ENCODE results near the gene SELENOI.
"Not testable (repeated sequence)": the region's sequence is repeated elsewhere in the genome, so short reads cannot be mapped to it uniquely, and the experiment has no call there.

Gene SELENOI

GRCh38 chr2:26345545-26346453, at the start of gene SELENOI:
TSS of gene SELENOI (plus strand) at chr2:26346143. CDS start at chr2:26346233, 90 bp downstream.
- peak; percentile 100 for DNase-seq

- no peak for DNase-seq
These were observed 48.9 kb upstream of the SELENOI start for GRCh38 chr2:26297061-26297460.

GRCh38 chr2:26298286-26298637, 47.7 kb upstream of the SELENOI start:
- no peak for DNase-seq

- DNase-seq = peak; percentile 54
These were observed 47.1 kb upstream of the SELENOI start for GRCh38 chr2:26298638-26299393.

- DNase-seq = peak; percentile 69
These were observed 46.4 kb upstream of the SELENOI start for GRCh38 chr2:26299471-26300101.

GRCh38 chr2:26300234-26300925, 45.6 kb upstream of the SELENOI start:
- no peak for DNase-seq

DNA sequence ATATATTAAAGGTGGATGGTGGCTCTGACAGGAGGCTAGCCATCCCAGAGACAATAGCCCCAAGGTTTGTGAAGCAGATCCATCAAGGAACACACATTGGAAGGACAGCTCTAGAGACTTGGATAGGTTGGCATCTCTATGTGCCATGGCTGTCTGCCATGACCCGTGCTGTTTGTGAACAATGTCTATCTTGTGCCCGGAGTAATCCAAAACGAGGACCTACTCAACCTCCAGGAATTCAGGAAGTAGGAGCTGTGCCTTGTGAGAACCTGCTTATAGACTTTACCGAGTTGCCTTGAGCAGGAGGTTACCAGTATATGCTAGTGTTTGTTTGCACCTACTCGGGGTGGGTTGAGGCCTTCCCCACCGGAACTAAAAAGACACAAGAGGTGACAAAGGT, 43.1 kb upstream of the SELENOI start:
- DNase-seq = no peak

- DNase-seq = not testable (repeated sequence)
These were observed 40.8 kb upstream of the SELENOI start for GRCh38 chr2:26305094-26305493.

GRCh38 chr2:26305540-26305939, 40.4 kb upstream of the SELENOI start:
- DNase-seq = no peak

GRCh38 chr2:26309921-26310320, 36.0 kb upstream of the SELENOI start:
- DNase-seq = no peak

GRCh38 chr2:26312471-26312870, 33.5 kb upstream of the SELENOI start:
- DNase-seq = no peak

DNA sequence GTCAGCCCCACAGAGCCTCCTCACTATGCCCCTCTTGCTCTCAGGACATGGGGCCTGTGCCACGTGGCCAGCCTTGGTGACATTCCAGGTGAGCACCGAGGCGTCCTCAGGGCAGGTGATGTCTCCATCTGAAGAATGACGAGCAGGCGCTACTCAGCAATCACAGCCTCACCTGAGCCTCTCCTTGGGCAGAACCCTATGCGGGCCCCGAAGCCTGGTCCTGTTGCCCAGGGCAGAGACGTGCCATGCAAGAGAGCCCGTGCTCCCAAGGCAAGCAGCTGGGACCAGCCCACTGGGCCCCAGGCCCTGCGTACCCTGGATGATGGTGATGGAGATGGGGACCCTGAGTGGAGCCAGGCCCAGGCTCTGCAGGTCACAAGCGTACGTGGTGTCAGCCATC, 32.5 kb upstream of the SELENOI start:
- DNase-seq = no peak

- DNase-seq = no peak
These were observed 31.7 kb upstream of the SELENOI start for GRCh38 chr2:26314243-26314642.

DNA sequence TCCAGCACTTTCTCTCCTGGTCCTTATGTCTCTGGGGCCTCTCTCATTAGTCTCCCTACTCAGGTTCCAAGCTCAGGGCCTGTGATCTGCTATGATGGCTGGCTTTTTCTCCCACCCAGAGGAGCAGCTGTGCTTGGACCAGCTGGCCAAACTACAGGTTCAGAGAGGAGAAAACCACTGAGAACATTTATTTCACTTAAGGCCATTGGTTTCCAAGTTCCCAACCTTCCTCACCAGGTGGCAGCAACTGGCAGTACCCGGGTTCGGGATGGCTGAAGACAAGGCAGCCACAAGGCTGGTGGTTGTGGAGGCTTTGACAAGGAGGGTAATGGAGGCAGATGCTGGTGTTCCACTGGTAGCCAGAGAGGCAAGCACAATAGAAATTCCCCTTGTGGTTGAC, 29.9 kb upstream of the SELENOI start:
- no peak for DNase-seq

DNA sequence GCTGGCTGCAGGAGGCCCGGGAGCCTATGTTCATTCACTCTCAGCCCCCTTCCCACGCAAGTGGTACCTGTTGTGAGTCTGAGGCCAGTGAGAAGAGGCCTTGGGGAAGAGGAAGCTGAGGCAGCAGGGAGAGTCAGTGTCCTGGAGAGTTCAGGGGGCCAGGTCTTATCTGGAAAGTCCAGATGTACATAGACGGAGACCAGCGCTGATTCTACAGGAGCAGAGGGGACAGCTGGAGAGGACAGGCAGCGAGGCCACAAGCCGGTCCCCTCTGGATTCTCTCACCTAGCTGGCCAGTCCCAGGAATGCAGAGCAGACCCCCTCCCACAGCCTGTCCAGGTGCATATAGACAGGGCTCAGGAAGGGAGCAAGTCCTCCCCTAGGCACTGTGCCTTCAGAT, 29.1 kb upstream of the SELENOI start:
- no peak for DNase-seq

GRCh38 chr2:26317377-26318105, 28.4 kb upstream of the SELENOI start:
- DNase-seq = no peak

GRCh38 chr2:26318950-26319349, 27.0 kb upstream of the SELENOI start:
- no peak for DNase-seq

DNA sequence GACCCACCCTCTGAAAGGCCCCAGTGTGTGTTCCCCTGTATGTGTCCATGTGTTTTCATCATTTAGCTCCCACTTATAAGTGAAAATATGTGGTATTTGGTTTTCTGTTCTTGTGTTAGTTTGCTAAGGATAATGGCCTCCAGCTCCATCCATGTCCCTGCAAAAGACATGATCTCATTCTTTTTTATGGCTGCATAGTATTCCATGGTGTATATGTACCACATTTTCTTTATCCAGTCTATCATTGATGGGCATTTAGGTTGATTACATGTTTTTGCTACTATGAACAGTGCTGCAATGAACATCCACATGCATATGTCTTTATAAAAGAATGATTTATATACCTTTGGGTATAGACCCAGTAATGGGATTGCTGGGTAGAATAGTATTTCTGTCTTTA, 21.5 kb upstream of the SELENOI start:
- not testable (repeated sequence) for DNase-seq

DNA sequence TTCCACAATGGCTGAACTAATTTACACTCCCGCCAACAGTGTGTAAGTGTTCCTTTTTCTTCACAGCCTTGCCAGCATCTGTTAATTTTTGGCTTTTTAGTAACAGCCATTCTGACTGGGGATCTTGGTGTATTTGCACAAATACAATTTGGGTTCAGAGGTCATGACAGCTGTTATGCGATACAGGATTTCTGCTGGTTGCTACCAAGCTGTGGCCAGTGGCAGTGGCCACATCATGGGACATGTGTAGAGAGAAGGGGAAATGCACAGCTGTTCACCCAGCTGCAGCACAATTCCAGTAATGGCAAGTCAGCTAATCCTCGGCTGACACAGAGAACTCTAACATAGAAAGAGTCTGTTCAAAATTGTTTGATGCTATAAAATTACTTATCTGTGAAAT, 21.0 kb upstream of the SELENOI start:
- DNase-seq = no peak

DNA sequence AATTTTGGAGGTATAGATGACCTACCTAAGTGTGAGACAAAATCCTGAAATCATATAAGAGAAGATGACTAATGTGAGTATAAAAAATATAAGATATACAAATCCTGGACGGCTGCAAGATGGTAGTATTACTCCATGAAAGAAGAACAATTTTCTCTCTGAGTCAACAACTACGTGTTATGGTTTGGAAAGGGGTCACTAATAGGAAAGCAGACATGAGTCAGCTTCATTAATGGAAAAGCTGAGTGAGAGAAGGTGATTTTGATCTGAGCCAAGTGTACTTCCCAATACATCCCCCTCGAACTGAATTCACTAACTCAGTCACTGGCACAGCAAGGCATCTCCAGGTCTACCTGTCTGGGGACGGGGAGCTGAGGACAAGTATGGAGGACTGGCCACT, 20.1 kb upstream of the SELENOI start:
- DNase-seq = no peak

GRCh38 chr2:26326514-26326913, 19.4 kb upstream of the SELENOI start:
- DNase-seq = no peak
